ENCODE data around the gene MEP1B.

MEP1B gene

DNA sequence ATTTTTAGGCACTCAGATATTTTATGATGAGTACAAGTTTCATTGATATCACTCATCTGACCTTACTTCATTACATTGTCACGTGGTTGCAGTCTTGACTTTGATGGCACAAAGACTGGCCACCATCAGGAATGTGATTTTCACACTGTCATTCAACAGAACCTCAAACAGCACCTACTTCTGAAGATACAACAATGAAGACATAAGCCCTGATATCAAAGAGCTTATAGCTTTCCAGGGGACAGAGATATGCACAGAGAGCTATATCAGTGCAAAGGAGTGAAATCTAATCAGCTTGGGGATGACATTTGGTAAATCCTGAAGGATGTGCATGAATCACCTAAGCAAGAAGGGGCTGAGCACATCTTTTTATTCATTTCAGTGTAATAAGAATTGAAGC is 72.3 kb downstream of the MEP1B start:
- no peak for DNase-seq (ENCODE audit: low read depth in 3 of 3, low spot score in 1 of 3)

DNA sequence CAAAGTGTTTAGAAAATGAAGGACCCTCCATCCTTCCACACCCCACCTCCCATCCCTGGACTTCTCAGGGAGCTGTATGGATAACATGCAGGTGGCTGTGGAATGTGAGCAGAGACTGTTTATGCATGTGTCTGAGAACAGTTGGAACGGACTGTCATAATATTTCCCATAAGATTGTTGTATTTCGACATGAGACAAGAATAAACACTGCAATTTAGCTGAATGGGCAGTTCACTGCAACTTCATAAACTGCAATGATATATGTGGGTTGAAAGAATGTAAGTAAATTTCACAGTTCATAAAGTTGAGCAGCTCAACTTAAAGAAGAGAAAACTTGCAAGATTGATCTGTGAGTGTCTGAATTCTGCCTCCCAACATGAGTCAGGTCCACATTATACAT is 74.6 kb downstream of the MEP1B start:
- DNase-seq (ENCODE audit: low read depth in 3 of 3, low spot score in 1 of 3): no peak

DNA sequence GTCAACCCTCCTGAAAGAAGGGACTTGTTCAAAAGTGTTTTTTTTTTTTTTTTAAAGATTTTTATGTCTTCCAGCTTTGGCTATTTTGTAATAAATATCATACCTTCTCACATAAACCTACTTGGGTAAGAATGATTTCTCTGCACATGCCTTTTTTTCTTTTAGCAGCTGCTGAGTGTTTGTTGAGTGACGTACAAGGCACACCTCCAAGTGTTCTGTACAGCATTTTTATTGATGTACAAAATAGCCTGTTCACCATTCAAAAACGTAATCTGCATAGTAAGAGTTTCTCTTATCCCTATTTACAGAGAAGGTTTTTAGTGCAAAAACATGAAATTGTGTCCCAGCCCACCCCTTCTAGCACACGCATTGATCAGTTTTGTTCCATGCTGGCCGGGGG is 77.6 kb downstream of the MEP1B start:
- no peak for DNase-seq (ENCODE audit: low read depth in 3 of 3, low spot score in 1 of 3)

Data from stimulated activated CD4-positive, alpha-beta T cell treated with anti-CD3 and anti-CD28 coated beads, TNF-alpha, amount 100 ng/mL, for 1 hour (primary cell).